ENCODE data around the gene RAMACL. TPM values are rescaled to one million over a fixed set of nuclear protein-coding genes. Genes with fewer than 3 reads are reported as not detected.
A peak's percentile ranks its signal among the peaks of the same experiment; 100 is the strongest.
"Not testable (repeated sequence)": the region's sequence is repeated elsewhere in the genome, so short reads cannot be mapped to it uniquely, and the experiment has no call there.

RAMACL gene
- total RNA-seq, 1 experiment from 2014 or later = 8.0 TPM

- in situ Hi-C loops (cut with HindIII; ENCODE audit: low sequenced_read_pairs); DNase-seq (ENCODE audit: low spot score): not testable (repeated sequence)
These were observed 4.7 kb downstream of the RAMACL start for GRCh38 chr6:166581801-166582200.

- in situ Hi-C loops (cut with HindIII; ENCODE audit: low sequenced_read_pairs) = no loop called here
- DNase-seq (ENCODE audit: low spot score) = no peak
These were observed 5.4 kb downstream of the RAMACL start for GRCh38 chr6:166581091-166581511.

DNA sequence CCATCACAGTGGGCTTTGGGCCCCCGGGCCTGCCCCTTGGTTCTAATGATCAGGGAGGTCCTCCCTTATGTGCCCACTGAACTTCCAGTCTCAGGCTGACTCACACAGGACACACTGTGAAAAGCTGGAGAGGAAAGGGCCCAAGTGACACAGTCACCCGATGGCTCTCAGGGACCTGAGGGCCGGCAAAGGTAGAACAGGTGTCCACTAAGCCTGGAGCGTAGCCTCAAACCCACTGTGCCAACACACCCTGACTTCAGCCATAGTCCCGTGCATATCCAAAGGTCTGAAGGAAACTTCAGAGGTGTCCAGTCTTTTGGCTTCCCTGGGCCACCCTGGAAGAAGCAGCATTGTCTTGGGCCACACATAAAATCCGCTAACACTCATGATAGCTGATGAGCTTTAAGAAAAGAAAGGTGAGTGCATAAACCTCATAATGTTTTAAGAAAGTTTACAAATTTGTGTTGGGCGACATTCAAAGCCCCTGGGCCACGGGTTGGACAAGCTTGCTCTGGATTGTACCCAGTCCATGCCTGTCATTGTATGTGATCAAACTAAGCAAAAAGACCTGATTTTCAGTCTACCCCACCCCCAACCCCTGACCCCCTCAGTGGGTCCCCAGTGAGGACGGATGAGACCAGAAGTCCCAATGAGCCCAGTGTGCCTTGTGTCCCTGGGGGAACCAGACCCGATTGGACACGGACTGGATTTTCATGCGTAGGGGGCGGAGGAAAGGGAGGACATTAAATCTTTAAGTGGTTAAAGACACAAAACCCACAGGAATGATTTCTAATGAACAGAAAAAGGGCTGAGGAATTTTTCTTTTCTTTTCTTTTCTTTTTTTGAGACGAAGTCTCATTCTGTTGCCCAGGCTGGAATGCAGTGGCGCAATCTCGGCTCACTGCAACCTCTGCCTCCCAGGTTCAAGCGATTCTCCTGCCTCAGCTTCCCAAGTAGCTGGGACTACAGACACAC is 6.1 kb downstream of the RAMACL start:
- DNase-seq (ENCODE audit: low spot score) = no peak
- in situ Hi-C loops (cut with HindIII; ENCODE audit: low sequenced_read_pairs) = no loop called here

- in situ Hi-C loops (cut with HindIII; ENCODE audit: low sequenced_read_pairs) = no loop called here
- peak; percentile 91 for DNase-seq (ENCODE audit: low spot score)
These were observed 7.1 kb downstream of the RAMACL start for GRCh38 chr6:166579237-166579850.

DNA sequence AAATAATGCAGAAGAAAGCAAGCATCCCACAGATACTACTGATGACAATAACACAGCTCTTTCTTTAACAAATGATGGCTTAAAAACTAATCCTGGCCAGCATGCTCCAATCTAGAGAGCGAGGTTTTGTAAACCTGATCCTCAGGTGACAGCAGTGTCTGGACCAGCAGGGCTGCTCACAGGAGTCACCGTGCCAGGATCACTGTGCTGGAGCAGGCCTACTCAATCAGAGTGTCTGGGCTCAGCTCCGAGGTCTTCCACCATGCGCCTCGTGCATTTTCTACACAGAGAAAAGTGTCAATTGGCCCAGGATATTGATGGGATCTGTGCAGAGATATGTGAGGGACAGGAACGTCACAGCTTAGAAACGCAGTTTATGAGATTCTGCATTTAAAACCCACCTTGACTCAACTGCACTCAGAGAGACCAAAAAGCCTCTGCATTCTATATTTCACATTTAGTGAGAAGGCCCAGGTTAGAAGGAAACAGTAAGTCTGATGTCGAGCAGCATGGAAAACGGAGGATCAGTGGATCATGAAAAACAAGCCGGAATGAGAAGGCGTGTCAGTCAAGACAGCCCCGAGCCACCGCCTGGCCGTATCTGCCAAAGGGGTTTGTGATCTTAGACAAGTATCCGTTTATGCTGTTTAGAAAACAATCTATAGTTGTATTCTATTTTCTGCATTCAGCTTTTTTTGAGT is 7.8 kb downstream of the RAMACL start:
- peak; percentile 92 for DNase-seq (ENCODE audit: low spot score)
- in situ Hi-C loops (cut with HindIII; ENCODE audit: low sequenced_read_pairs) = no loop called here

DNA sequence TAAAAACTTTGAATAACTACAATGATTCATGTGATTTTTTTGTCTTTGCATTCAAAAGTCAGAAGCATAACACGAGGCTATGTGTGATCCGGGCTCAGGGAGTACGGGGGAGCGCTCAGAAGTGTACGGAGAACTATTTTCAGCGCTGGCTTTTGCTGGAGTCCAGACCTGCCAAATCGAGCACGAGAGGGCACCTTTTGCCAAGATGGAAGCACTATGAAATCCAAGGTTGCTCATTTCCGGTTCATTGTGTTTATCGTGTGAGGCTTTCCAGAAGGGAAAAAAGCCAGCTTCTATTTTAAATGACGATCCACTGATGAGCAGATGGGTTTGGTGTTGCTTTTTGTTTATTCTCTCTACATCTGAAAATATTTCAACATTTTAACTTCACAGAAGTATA is 11.3 kb downstream of the RAMACL start:
- in situ Hi-C loops (cut with HindIII; ENCODE audit: low sequenced_read_pairs) = no loop called here
- peak; percentile 95 for DNase-seq (ENCODE audit: low spot score)

GRCh38 chr6:166573511-166574216 is 12.8 kb downstream of the RAMACL start:
- in situ Hi-C loops (cut with HindIII; ENCODE audit: low sequenced_read_pairs) = no loop called here

GRCh38 chr6:166572370-166573261 is 13.9 kb downstream of the RAMACL start:
- in situ Hi-C loops (cut with HindIII; ENCODE audit: low sequenced_read_pairs) = no loop called here
- no peak for DNase-seq (ENCODE audit: low spot score)

More at GRCh38 chr6:166573511-166574216, 12.8 kb downstream of the RAMACL start:
- DNase-seq (ENCODE audit: low spot score) = no peak

- in situ Hi-C loops (cut with HindIII; ENCODE audit: low sequenced_read_pairs) = no loop called here
These were observed 15.4 kb downstream of the RAMACL start for GRCh38 chr6:166570929-166571713.

DNA sequence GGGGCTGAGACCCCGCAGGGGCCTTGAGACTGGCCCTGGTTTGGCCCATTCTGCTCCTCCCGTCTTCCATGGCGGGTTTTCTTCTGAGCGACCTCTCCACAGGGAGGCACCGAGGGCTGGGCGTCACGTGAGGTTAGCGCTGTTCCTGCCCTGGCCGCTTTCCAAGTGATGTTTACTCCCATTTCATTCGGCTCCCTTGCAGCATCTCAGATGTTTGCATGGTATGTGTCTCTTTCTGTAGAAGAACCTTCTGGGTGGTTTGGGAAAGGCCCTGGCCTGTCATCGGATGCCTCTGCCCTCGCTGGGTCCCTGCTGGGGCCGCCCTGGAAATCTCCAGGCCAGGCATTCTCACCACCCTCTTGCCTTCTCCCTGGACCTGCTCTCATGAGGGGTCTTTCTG is 17.3 kb downstream of the RAMACL start:
- in situ Hi-C loops (cut with HindIII; ENCODE audit: low sequenced_read_pairs) = no loop called here

More at GRCh38 chr6:166570929-166571713, 15.4 kb downstream of the RAMACL start:
- DNase-seq (ENCODE audit: low spot score) = no peak

GRCh38 chr6:166567813-166568212 is 18.7 kb downstream of the RAMACL start:
- in situ Hi-C loops (cut with HindIII; ENCODE audit: low sequenced_read_pairs) = no loop called here
- no peak for DNase-seq (ENCODE audit: low spot score)

More for the DNA sequence above, 17.3 kb downstream of the RAMACL start:
- DNase-seq (ENCODE audit: low spot score) = no peak

DNA sequence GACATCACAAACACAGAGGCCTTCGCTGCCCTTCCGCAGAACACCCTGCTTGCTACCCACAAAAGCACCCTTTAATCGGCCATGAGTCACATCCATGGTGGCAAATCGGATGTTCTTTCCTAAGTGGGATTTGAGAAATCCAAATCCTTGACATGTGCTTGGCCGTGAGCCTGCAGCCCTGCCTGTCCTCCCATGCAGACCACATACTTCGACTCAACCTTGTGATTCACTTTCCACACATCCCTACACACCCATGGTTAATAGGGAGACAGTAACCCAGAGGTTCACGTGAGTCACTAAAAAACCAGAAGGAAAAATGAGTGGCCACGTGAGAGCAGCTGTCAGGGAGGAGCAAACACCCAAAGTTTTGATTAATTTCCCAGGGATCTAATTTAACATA is 19.4 kb downstream of the RAMACL start:
- in situ Hi-C loops (cut with HindIII; ENCODE audit: low sequenced_read_pairs) = no loop called here
- no peak for DNase-seq (ENCODE audit: low spot score)

DNA sequence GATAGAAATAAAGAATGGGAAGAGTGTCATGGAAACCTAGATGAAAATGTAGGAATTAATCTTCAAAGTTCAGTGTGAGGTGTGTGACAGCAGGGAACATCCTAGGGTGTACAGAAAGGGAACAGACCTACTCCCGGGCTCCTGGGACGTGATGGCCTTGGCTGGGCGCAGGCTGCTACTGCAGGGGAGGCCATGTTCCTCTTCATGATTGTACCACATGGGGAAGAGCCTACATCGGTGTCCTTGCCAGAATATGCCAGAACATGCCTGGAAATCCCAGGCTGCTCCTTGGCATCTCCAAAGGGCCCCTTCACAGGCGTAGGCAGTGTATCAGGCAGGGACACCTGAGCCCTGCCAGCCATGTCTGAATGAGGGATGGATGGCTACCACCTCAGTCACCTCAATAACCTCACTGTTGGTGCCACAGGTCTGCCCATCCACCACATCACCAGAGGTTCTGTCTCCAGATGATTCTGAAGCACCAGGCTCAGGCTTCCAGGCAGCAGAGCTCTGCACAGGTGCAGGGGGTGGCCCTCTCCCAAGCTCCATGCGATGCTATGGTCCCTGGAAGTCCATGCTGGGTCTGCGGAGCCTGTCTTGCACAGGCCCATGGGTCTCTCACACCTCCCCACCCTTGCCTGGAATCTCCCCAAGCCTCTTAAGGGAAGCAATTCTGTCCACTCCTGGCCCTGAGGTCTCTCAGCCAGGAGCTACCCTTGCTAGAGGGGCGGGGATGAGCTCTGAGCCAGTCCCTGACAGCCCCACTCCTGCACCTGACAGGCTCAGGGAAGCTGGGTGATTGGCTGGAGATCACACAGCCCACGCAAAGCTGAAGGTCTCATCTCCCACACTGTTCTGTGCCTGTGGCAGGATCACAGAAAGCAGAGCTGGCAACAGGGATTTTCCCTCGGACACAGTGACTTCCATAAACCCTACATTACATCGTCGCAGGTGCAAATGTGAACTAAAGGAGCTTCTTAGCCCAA is 20.2 kb downstream of the RAMACL start:
- in situ Hi-C loops (cut with HindIII; ENCODE audit: low sequenced_read_pairs) = no loop called here
- no peak for DNase-seq (ENCODE audit: low spot score)

- DNase-seq (ENCODE audit: low spot score) = no peak
- in situ Hi-C loops (cut with HindIII; ENCODE audit: low sequenced_read_pairs) = no loop called here
These were observed 21.2 kb downstream of the RAMACL start for GRCh38 chr6:166565084-166565967.

- in situ Hi-C loops (cut with HindIII; ENCODE audit: low sequenced_read_pairs) = no loop called here
- DNase-seq (ENCODE audit: low spot score) = peak; percentile 65
These were observed 22.7 kb downstream of the RAMACL start for GRCh38 chr6:166563805-166564204.

All from G401 (cell line).